GM13977 (cell line): ENCODE results near the gene SP3.

Source experiments
- DNase-seq: peaks from one replicate; pipeline ENCODE4 v3.0.0; 2012; ENCODE audit warnings: low spot score
- CTCF ChIP-seq: IDR thresholded peaks from 2 replicates; pipeline ENCODE4 v1.5.1; 2012; ENCODE audit warnings: mild to moderate bottlenecking, control low read depth; ENCODE audit not compliant: insufficient read depth; ENCODE audit errors: extremely low read depth, missing control alignments
- in situ Hi-C: fragments of 300-500 bp; cut with MboI; formaldehyde crosslinking; loops from one replicate; pipeline ENCODE4 v1.12.0; 2022; ENCODE audit warnings: low sequenced_read_pairs, low pct_unique_long_range_greater_than_20kb, mixed read lengths, inconsistent platforms; ENCODE audit not compliant: unreplicated experiment

SP3 gene

GRCh38 chr2:173959358-173959884, 5.8 kb downstream of the SP3 start:
- TF ChIP-seq CTCF = no peak
- no peak for DNase-seq
- in situ Hi-C loops = no loop called here

- no peak for DNase-seq
- no peak for TF ChIP-seq CTCF
- in situ Hi-C loops = no loop called here
Measured at GRCh38 chr2:173958198-173958846, 6.9 kb downstream of the SP3 start.

- no peak for DNase-seq
- no peak for TF ChIP-seq CTCF
- in situ Hi-C loops = no loop called here
Measured at GRCh38 chr2:173957517-173957916, 7.7 kb downstream of the SP3 start.

GRCh38 chr2:173956454-173956853, 8.7 kb downstream of the SP3 start:
- TF ChIP-seq CTCF = no peak
- in situ Hi-C loops = no loop called here
- DNase-seq = no peak

- in situ Hi-C loops = no loop called here
- TF ChIP-seq CTCF = no peak
- DNase-seq = no peak
Measured at GRCh38 chr2:173955867-173956266, 9.3 kb downstream of the SP3 start.

GRCh38 chr2:173955004-173955403, 10.2 kb downstream of the SP3 start:
- no peak for TF ChIP-seq CTCF
- in situ Hi-C loops = no loop called here
- DNase-seq = no peak
